Ammon's horn (tissue), 1 donor: Measurements from ENCODE around the gene MLST8.
A peak's percentile ranks its signal among the peaks of the same experiment; 100 is the strongest.

Experiments used
- DNase-seq: peaks from one replicate; pipeline ENCODE4 v3.0.0-alpha.2; 2016; ENCODE audit warnings: low spot score

The MLST8 gene, protein sequence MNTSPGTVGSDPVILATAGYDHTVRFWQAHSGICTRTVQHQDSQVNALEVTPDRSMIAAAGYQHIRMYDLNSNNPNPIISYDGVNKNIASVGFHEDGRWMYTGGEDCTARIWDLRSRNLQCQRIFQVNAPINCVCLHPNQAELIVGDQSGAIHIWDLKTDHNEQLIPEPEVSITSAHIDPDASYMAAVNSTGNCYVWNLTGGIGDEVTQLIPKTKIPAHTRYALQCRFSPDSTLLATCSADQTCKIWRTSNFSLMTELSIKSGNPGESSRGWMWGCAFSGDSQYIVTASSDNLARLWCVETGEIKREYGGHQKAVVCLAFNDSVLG

DNA sequence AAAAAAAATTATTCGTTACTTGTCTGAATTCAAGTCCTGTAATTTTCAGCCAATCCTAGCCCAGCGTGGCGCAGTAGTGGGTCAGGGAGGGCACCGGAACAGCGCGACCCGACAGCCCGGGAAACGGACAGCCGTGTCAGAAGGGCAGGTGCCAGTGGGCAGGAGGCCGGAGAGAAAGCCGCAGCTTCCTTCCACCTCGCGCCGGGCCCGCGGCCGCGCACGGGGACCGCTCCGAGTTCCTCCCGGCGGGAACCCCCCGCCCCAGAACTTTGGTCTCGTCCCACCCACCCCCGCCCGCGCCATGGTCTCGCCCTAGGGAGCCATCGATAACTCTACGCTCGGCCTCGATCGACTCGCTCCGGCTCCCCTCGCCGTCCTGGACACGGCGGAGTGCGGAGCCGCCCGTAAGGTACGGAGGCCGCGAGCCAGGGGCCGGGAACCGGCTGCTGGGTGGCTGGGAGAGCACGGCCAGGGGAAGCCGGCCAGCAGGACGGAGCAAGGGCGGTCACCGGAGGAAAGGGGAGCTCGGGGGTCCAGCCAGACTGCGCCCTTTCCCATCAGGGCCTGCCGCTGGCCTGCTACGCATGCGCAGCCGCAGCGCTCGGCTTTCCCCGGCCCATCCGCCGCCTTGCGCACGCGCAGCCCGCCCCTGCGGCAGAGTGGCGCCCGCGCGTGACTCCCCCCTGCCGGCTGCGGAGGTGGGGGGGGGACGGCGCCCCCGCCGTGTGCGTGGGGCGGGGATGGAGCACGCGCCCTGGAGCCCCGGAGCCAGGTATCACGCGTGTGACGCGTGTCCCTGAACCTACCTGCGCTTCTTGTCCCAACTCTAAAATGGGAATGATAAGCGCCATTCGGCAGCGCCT lies at the start of gene MLST8:
MLST8 (plus strand) TSS at position 351 of the 863 bp plus-strand sequence. CDS start 632 bp downstream, outside the sequence.
- peak; percentile 86 for DNase-seq

DNA sequence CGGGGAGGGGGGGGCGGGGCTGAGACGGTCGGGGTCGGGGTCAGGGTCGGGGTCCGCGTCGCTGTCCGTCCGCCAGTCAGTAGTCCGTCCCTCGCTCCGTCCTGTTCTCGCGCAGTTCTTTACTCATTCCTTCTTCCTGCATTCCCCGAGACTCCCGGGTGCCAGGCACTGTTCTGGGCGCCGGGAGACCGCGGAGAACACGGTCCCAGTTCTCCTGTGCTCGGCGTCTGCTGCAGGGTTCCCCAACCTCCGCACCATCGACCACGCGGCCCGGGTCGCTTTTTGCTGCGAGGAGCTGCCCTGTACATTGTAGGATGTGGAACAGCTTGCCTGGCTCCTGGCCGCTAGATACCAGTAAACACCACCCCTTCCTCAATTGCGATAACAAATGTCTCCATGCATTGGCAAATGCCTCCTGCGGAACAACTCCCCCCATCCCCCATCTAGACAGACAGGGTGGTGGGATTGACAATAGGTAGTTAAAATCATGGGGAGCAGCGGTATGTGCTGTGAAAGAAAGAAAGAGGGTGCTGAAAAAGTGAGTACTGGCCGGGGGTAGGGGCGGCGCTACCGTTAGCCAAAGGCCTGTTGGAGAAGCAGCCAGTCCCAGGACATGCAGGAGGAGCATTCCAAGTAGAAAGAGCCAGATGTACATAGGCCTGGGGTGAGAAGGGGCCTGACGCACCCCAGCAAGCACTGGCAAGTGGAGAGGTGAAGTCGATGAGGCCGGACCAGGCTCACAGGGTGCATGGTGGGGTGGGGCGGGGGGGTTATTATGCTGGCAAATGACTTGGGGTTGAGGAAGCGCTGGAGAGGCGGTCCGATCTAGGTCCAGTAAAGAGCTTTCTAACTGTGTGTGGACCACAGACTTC lies 49.0 kb upstream of the MLST8 start:
- DNase-seq = no peak

DNA sequence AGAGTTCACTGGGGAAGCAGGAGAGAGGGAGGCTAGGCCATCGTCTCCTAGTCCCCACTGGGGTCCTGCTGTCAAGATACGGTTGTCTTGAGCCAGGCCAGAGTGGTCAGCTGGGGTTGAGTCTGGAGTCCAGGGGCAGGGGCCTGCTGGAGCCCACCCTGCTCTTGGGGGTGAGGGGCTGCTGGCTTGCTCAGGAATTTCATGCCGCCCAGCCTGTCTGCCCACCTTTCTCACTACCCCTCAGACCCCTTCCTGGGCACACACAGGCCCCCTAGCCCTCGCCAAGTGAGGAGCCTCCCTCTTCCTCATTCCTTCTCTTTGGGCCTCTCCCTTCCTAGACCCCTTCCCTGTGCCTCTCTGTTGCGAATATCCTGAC lies 48.4 kb upstream of the MLST8 start:
- DNase-seq = no peak

DNA sequence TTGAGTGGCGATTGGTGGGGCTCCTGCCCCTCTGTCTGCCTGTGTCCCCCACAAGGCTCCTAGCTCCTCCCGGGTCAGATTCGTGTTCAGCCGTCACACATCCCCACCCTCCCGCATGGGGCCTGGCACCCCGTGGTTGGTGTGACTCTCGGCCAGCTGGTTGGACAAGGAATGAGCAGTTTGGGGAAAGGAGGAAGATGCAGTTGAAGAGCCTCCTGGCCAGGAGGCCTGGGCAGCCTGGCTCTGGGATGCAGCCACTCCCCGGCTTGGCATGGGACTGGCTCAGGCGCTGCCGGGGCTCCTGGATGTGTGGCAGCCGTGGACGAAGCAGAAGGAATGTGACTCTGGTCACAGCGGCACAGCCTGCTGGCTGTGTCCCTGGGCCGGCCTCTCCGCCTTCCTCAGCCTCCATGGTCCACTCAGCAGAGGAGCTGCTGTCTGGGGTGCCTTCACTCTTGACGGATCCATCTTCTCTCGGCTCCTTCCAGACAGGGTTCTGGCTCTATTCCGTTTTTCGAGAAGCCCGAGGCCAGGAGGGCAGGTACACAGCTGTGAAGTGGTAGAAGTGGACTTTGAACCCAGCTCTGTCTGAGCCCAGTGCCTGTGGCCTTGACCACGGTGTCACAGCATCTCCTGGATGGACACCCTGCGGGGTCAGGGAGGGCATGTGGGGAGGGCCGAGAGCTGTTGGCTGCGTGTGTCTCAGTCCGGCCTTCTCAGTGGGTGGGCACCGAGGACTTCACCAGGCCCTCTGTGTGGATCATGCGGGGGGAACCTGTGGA lies 47.6 kb upstream of the MLST8 start:
- no peak for DNase-seq

DNA sequence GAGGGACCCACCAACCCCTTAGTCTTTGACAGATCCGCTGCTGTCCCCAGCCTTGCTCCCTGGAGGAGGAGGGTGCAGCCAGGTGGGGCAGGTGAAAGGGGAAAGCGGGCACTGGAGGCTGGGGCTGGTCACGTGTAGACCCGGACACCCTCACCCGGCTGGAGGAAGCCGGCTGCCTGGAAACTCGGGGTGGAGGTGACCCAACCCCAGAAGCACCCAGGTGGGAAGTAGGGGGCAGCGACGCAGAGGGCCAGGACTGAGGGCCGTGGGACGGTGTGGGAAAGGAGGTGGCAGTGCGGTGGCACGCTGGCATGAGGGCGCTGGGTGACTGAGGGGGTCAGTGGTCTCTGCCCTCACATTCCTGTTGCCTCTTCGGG lies 47.0 kb upstream of the MLST8 start:
- no peak for DNase-seq

DNA sequence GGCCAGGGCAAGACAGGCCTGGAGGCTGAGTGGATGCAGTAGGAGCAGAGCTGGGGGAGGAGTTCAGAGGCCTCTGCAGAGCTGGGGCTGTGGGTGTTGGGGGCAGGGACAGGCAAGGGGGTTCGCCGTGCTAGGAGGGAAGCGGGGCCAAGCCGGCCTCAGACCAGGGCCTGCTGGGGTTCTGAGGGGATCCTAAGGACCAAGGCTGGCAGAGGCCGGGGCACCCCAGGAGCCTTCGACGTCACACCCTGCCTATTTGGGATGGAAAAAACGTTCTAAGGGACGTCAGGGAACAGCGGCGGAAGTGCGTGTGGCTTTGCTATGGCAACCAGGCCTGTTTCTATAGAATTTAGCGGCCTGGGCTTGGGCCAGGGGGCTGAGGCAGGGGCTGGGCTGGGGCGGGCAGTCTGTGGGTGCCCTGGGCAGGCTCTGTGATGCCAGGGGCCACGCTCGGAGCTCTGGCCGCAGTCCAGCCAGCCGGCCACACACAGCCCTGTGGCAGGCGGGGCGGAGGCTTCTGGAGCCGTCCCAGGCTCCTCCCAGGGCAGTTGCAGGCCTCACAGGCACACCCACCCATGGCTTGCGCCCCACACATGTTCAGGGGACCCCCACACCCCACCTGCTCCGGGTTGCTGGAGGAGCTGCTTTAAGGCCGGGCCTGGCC lies 45.9 kb upstream of the MLST8 start:
- peak; percentile 63 for DNase-seq

DNA sequence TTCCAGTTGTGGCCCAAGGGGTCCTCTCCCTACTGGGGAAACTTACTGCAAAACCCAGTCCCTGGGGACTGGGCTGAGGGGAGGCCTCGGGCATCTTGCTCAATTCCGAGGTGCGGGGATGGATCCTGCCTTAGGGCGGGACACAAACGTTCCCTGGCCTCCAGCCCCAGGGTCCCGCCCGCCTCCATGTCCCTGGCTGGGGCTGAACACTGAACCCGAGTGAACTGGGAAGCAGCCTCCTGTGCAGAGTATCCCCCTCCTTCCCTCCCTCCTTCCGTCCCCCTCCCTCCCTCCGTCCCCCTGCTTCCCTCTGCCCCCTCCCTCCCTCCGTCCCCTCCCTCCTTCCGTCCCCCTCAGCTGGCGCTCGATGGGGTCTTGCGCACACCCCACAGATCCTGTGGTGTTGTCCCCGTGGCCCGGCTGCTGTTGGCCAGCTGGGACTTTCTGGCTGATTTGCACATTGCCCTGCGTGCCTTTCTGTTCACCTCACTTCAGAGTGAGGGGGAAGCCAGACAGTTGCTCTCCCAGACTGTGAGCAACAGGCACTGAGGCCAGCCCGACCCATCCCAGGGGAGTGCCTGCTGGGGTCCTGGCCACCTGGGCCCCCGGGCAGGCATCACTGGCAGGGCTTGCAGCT lies 44.2 kb upstream of the MLST8 start:
- DNase-seq = no peak

DNA sequence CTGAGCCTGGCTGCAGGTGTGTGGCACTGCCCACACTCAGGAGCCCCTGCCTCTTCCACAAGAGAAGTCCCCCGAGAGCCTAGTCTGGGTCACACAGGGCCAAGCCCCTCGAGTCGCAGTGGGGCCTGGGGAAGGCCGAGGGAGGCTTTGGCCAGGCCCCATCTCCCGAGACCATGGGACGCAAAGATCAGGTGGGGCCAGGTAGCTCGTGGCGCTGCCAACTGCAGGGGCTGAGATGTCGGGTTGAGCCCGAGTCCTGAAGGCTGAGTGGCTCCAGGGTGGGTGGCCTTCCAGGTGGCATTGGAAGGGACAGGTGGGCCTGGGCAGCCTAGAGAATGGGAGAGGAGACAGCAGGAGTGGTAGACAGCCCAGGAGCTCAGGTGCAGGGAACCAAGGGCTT lies 43.3 kb upstream of the MLST8 start:
- no peak for DNase-seq

DNA sequence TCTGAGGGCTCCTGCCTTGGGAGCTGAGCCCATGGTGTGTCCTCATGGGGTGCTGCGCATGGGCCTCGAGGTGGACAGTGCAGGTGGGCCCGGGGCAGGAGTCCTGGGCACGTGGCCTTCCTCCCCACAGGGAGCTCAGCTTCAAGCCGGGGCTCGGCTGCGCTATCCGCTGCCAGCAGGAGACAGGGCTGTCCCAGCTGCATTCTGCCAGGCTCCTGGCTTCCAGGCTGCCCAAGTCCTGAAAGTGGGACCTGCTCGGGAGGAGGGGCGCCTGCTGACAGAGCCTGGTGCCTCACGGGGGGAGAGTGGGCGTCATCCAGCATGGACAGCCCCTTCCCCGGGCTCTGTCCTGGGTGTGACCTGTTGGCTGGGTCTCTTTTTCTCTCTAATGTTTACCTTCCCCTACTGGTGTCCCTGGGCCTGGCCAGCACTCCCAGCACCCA lies 42.6 kb upstream of the MLST8 start:
- DNase-seq = no peak

DNA sequence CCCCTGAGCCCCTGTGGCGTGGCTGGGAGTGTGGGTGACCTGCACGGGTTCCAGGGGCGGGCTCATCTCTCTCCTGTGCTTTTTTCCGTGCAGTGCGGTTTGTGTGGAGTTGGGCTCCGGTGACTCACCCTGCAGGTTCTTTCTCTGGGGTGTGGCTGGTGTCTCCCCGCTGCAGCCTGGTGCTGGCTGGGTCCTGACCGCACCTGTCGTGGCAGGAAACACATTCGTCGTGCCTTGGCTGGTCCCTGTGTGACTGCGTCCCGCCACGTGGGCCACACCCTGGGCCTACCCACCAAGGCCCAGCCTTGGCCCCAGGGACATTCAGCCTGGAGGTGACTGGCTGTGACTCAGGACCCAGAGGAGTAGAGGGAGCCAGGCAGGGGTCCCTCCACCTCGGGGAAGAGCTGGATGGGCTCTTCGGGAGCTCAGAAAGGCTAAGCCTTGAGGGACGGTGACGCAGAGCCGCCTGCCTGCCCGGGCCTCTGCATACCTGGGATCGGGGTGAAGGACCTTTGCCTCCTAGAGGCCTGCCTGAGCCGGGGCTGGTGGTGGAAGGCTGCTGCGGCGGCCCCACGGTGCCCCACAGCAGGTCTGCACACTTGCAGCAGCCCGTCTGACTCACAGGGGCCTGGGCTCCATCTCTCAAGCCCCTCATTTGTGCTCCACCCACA lies 41.9 kb upstream of the MLST8 start:
- no peak for DNase-seq

DNA sequence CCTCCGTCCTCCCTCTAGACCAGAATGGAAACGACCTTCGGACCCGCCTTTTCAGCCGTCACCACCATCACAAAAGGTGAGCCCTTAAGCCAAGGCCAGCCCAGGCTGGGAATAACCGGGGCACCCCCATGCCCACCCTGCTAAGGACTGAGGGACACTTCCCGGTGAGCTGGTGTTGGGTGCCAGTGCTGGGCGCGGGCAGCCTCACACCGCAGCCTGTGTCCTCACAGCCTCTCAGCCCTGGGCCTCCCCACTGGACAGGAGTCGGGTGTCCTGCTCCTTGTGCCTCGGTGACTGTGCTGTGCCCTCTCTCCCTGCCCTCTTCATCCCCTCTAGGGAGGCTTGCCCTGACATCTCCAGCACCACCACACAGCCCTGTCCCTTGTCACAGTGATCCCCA lies 39.4 kb upstream of the MLST8 start:
- no peak for DNase-seq

DNA sequence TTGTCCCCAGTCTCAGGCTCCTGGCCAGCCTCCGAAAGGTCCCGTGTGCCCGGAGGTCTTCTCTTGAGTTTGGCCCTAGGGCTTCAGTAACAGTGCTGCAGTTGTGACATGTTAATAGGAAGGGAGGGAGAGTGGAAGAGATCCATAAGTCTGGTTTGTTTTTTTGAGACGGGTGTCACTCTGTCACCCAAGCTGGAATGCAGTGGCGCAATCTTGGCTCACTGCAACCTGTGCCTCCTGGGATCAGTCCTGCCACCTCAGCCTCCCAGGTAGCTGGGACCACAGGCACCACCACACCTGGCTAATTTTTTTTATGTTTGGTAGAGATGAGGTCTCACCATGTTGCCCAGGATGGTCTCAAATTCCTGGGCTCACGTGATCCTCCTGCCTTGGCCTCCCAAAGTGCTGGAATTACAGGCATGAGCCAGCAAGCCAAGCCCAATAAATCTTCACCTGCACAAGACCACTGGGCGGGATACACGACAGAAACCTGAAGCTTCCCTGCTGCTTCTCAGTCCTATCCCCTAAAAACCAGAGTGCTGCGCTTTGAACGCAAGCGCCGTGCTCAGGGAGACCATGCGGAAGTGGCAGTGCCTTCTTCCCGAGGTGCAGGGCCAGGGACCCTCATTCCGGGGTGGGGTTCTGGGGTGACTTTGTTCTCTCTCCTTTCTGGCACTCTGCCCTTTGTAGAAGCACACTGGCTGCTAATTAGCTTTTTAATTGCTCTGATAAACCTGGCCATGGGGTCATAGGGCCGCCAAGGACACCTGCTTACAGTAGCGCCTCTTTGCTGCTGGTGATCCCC lies 38.8 kb upstream of the MLST8 start:
- DNase-seq = no peak

DNA sequence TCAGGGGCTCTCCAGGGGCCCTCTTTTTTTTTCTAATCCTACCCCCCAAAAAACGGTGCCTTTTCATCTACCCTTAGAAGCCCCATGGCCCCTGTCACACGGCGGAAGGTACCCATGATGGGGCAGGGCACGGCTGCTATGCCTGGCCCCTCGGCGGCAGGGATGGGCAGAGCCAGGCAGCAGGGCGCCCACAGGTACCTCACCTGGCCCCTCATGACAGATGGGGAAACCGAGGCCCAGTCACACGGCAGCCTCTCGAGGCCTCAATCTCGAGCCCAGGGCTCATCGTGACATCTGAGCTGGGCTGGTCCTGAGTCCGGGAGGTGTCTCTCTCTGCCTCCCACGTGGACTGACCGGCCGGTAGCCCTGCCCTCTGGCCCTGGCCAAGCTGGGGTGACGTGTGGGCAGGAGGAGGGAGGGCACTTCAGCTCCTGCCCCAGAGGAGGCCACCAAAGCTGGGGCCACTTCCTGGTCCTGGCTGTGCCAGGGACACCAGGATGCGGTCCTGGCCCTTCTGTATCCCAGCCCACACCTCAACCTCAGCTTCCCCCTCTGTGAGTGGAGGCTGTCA lies 38.1 kb upstream of the MLST8 start:
- DNase-seq = no peak

DNA sequence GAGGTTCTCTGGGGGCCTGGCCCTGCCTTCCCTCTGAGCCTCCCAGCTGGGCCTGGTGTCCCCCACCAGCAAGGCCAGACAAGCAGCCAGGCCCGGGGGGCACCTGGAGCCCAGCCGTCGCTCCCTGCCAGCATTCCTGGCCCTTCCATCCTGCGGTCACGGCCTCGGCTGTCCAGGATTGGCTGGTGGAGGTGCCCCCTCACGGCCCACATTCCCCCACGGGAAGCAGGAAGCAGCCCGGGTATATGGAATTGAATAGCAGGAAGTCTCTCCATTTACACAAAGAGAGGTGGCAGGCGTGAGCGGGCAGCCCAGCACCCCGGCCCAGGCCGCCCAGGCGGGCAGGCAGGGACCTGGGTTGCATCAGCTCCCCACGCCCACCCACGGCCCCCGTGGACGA lies 35.2 kb upstream of the MLST8 start:
- no peak for DNase-seq

DNA sequence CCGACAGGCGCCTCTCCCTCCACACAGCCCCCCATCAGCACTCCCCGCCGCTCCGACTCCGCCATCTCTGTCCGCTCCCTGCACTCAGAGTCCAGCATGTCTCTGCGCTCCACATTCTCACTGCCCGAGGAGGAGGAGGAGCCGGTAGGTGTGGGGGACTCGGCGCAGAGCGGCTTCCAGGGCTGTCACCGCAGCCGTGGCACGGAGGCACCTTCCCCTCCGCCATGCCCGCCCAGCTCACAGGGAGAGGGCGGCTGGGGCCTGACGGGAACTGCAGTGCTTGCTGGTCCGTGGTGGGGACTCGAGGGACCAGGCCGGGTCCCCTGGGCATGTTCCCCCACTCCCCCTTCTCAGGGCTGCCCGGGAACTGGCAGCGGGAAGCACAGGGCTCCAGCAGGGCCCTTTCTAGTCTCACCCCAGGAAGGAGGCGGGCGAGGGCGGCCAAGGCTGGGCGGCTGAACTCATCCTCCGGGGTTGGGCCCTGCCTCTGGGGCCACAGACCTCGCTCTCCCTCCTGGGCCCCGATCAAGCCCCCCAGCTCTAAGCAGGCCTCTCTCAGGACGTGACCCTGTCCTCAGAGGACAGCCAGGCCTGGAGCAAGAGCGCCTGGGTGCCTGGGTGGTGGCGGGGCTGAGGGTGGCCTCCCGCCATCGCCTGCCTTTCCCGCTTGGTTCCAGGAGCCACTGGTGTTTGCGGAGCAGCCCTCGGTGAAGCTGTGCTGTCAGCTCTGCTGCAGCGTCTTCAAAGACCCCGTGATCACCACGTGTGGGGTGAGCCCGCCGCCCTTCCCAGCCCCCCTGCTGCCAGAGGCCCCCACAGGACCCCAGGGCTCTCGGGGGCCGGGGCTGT lies 34.4 kb upstream of the MLST8 start:
- no peak for DNase-seq

DNA sequence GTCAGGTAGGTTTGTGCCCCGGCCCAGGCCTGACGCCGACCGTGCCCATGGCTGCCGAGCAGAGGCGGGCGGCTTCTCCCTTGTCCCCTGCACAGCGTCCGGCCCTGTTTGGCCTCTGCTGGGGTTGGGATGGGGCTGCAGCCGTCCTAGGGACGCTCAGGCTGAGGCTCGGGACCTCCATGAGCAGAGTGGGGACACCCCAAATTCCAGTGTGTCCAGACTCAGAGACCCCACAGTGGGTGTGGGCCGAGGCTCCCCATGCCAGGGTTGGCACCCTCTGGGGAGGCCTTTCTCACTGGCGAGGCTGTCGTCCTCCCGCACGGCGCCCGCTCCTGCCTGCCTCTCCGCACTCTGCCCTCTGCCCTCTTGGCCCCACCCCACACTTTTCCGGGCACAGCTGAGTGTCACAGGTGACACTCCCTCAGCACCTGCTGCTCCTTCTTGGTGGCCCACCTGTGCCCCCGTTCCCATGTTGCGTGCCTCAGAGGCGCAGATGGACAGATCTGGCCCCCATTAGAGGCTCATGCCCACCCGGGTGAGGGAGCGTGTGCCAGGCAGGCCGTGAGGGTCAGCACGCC lies 33.6 kb upstream of the MLST8 start:
- DNase-seq = no peak

DNA sequence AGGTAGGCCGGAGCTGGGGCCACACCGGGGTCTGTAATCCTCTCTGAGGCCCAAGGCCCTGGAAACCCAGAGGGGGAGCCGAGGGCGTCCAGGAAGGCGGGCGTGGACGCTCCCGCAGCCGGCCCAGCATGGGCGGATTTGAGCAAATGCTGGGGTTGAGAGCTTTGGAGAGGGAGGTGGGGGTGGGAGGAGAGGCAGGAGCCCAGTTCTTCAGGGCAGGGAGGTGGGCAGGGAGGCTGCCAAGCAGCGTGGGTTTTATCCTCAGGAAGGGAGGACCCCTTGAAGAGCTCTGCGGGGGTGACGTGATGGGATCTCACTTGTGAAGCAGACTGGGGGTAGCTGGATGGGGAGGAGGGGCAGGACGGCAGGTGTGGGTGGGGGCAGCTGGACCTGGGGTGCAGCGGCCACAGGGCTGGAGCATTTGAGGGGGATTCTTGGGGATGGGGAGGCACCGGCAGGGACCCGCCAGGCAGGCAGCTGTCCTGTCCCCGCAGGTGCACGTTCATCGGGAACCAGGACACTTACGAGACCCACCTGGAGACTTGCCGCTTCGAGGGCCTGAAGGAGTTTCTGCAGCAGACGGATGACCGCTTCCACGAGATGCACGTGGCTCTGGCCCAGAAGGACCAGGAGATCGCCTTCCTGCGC lies 32.4 kb upstream of the MLST8 start:
- no peak for DNase-seq
